Mesenteric fat pad (tissue), 1 donor: ENCODE measurements around the gene WDR90. TPM values are rescaled to one million over a fixed set of nuclear protein-coding genes. Genes with fewer than 3 reads are reported as not detected.

ENCODE experiments used
- total RNA-seq: library from RNA; stranded (reverse); fragmentation: NEBNext Ultra II Directional; extraction: Animal tissue kit (Norgen Biotek cat#: 25700); gene quantifications from one replicate; pipeline ENCODE4 v1.2.1, GENCODE V29; 2021
- donor health status: DM: yes; HTN: yes; CAD: no.

WDR90 gene
- total RNA-seq, 1 donor from 2014 or later, result 21.1 TPM

Other genes starting within 250 kb of the WDR90 start
- gene DECR2, start 247.5 kb upstream of the WDR90 start, total RNA-seq, result 21.8 TPM
- gene RAB11FIP3, start 223.7 kb upstream of the WDR90 start, total RNA-seq, result 35.2 TPM
- gene CAPN15, start 121.7 kb upstream of the WDR90 start, total RNA-seq, result 49.2 TPM
- not detected for gene PRR35, start 89.0 kb upstream of the WDR90 start, total RNA-seq
- 1.3 TPM for gene NHLRC4, start 82.4 kb upstream of the WDR90 start, total RNA-seq
- gene PIGQ, start 79.4 kb upstream of the WDR90 start, total RNA-seq, result 32.4 TPM
- 17.3 TPM for gene RAB40C, start 59.3 kb upstream of the WDR90 start, total RNA-seq
- 0.55 TPM for gene WFIKKN1, start 18.4 kb upstream of the WDR90 start, total RNA-seq
- gene METTL26, start 13.1 kb upstream of the WDR90 start, total RNA-seq, result 62.2 TPM
- gene MCRIP2, start 7.5 kb upstream of the WDR90 start, total RNA-seq, result 34.7 TPM
- 73.9 TPM for gene RHOT2, start 18.8 kb downstream of the WDR90 start, total RNA-seq
- 0.84 TPM for gene RHBDL1, start 26.3 kb downstream of the WDR90 start, total RNA-seq
- 109 TPM for gene STUB1, start 31.0 kb downstream of the WDR90 start, total RNA-seq
- gene JMJD8, start 35.0 kb downstream of the WDR90 start, total RNA-seq, result 55.3 TPM
- gene WDR24, start 41.0 kb downstream of the WDR90 start, total RNA-seq, result 8.1 TPM
- gene FBXL16, start 56.4 kb downstream of the WDR90 start, total RNA-seq, result not detected
- gene METRN, start 65.8 kb downstream of the WDR90 start, total RNA-seq, result 30.3 TPM
- gene ANTKMT, start 71.8 kb downstream of the WDR90 start, total RNA-seq, result 30.9 TPM
- gene CCDC78, start 77.1 kb downstream of the WDR90 start, total RNA-seq, result 1.0 TPM
- gene HAGHL, start 77.7 kb downstream of the WDR90 start, total RNA-seq, result 7.4 TPM
- 21.0 TPM for gene CIAO3, start 91.6 kb downstream of the WDR90 start, total RNA-seq
- gene MSLN, start 111.4 kb downstream of the WDR90 start, total RNA-seq, result not detected
- 16.8 TPM for gene RPUSD1, start 139.0 kb downstream of the WDR90 start, total RNA-seq
- gene CHTF18, start 139.3 kb downstream of the WDR90 start, total RNA-seq, result 5.6 TPM
- not detected for gene GNG13, start 151.4 kb downstream of the WDR90 start, total RNA-seq